Psoas muscle (tissue), 8 donors: ENCODE data around the gene RAB11FIP3. TPM values are rescaled to one million over a fixed set of nuclear protein-coding genes. Genes with fewer than 3 reads are reported as not detected.
"Not testable (repeated sequence)": the region's sequence is repeated elsewhere in the genome, so short reads cannot be mapped to it uniquely, and the experiment has no call there.

Source experiments
- ATAC-seq, 4 donors: fragments of 200-7000 bp; cut with Tn5 transposase; one replicate each; pipeline ENCODE4 v1.9.1; 2020; ENCODE audit warnings: moderate library complexity in 3 of 4, mild to moderate bottlenecking in 2 of 4
- DNase-seq, 2 donors: peaks; one replicate each; pipeline ENCODE4 v3.0.0-alpha.2; 2020
- H3K27ac ChIP-seq: fragments of 200-600 bp; one replicate; pipeline ENCODE4 v1.8.0; 2022
- H3K27me3 ChIP-seq, 3 donors: fragments of 200-600 bp in 1 of 3; one replicate each; pipeline versions ENCODE4 v1.6.1 to v1.8.0; 2013 to 2022; ENCODE audit warnings: low read length in 2 of 3, mild to moderate bottlenecking in 2 of 3, moderate library complexity in 1 of 3; ENCODE audit not compliant: insufficient read depth in 3 of 3
- H3K36me3 ChIP-seq, 2 donors: fragments of 200-600 bp in 1 of 2; one replicate each; pipeline versions ENCODE4 v1.6.1 to v1.8.0; 2013 to 2022; ENCODE audit warnings: low read depth in 1 of 2, mild to moderate bottlenecking in 1 of 2, moderate library complexity in 1 of 2; ENCODE audit not compliant: insufficient read depth in 1 of 2
- H3K4me1 ChIP-seq: fragments of 200-600 bp; one replicate; pipeline ENCODE4 v1.8.0; 2022
- H3K4me3 ChIP-seq: fragments of 200-600 bp; one replicate; pipeline ENCODE4 v1.8.0; 2022; ENCODE audit warnings: mild to moderate bottlenecking
- H3K9me3 ChIP-seq: fragments of 200-600 bp; one replicate; pipeline ENCODE4 v1.8.0; 2022
- CTCF ChIP-seq: fragments of 200-600 bp; IDR thresholded peaks from one replicate; pipeline ENCODE4 v1.8.0; 2022; ENCODE audit warnings: antibody characterized with exemption
- WGBS, 3 donors: extraction: QIAGEN DNeasy Blood & Tissue Kit; methylation state at CpG; one replicate each; pipeline versions ENCODE4 v1.1.6 to v1.1.7; 2013; 5-methylcytosine and 5-hydroxymethylcytosine counted together
- intact Hi-C, 2 donors: fragments of 100-400 bp; cut with DNase I; formaldehyde crosslinking; loops; one replicate each; pipeline versions ENCODE4 v1.11.0 to v1.14.2; 2022
- polyA plus RNA-seq, 3 donors: library from polyadenylated mRNA; stranded (reverse); fragments of 200-250 nt; gene quantifications; one replicate each; pipeline ENCODE4 v1.2.3, GENCODE V29; 2013
- total RNA-seq, 4 donors: library from RNA; stranded (reverse); fragmentation: NEBNext Ultra II Directional in 2 of 4; extraction: Animal tissue kit (Norgen Biotek cat#: 25700) in 2 of 4; gene quantifications; one replicate each; pipeline versions ENCODE4 v1.2.1 to v1.2.4, GENCODE V29; 2021 to 2023
- donor health status: healthy with polysubstance abuse.
- donor health status: DM: no; HTN: no; CAD: no; lungs with moderate emphysema.
- donor health status: Bipolar disorder and iron deficiency.
- donor health status: healthy.
- donor health status: DM: yes; HTN: yes; CAD: no.
- donor health status: DM: no; HTN: no; CAD: no.
- donor health status: DM: no; HTN: no; CAD: no.
- donor health status: DM: yes; HTN: yes; CAD: no.

Gene RAB11FIP3
- total and polyA plus RNA-seq, 7 donors = 20.3 to 89.5 (median 44.7) TPM

DNA sequence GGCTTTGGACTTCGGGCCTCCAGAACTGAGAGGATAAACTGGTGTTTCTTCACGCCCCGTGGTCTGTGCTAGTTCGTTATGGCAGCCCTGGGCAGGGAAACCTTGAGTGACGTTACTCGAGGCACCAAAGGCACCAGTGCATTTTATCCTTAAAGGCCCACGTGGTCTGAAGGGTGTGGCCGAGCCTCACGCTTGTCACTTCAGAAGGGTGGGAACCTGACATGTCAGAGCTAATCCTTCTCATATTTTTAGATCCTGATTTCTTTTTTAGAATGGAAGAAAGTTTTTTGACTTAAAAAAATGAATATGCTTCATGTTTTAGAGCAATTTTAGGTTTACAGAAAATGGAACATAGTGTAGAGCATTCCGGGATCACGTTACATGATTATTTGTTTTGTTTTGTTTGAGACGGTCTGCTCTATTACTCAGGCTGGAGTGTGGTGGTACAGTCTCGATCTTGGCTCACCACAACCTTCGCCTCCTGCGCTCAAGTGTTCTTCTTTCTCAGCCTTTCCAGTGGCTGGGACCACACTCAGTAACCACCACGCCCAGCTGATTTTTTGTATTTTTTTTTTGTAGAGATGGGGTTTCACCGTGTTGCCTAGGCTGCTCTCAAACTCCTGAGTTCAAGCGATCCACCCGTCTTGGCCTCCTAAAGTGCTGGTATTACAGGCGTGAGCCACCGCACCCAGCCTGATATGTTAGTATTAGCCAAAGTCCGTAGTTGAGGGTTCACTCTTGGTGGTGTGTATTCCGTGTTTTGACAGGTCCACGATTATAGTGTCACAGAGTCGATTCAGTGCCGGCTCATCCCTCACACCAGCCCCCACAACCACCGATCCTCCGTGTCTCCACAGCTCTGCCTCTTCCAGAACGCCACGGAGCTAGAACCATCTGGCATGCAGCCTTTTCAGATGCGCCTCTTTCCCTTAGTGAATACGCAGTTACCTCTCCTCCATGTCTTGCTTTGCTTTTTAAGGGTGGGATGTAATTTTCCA, 47.9 kb downstream of the RAB11FIP3 start:
- no peak overlapping the region for H3K4me3 ChIP-seq
- H3K27me3 ChIP-seq = no peaks in the 10 kb centered on the region
- WGBS, 3 donors = 91 to 93% (median 91%) methylated on average over 32 of the region's 32 CpGs
- DNase-seq = no peak
- no peaks in the 10 kb centered on the region for H3K9me3 ChIP-seq
- H3K36me3 ChIP-seq = peaks cover 4 to 30% of the 10 kb centered on the region in 2 donors
- H3K4me1 ChIP-seq = peaks cover 24% of the 10 kb centered on the region
- no peak for ATAC-seq
- TF ChIP-seq CTCF = no peak
- H3K27ac ChIP-seq = no peak overlapping the region
- intact Hi-C loops = loop anchor here in 1 of 2 donors (5.0 kb wide), 1 partner anchor 46 kb away; the partner anchor contains the start of gene RAB11FIP3

GRCh38 chr16:474420-475122, 49.1 kb downstream of the RAB11FIP3 start:
- Histone ChIP-seq H3K4me1 (peaks cover 24% of the 10 kb centered on the region), H3K27me3 (no peaks in the 10 kb centered on the region), H3K27ac (no peak overlapping the region), H3K9me3 (no peaks in the 10 kb centered on the region), H3K4me3 (no peak overlapping the region), H3K36me3 (peaks cover 4 to 30% of the 10 kb centered on the region in 2 donors)
- 90 to 93% (median 90%) methylated on average over 19 of the region's 19 CpGs for WGBS, 3 donors
- ATAC-seq = no peak
- no peak for TF ChIP-seq CTCF
- intact Hi-C loops = loop anchor here in 1 of 2 donors (5.0 kb wide), 1 partner anchor 47 kb away; the partner anchor contains the start of gene RAB11FIP3
- DNase-seq = no peak

GRCh38 chr16:476039-476438, 50.6 kb downstream of the RAB11FIP3 start:
- WGBS, 3 donors = 66 to 81% (median 66%) methylated on average over 6 of the region's 6 CpGs
- ATAC-seq (no peak), DNase-seq (no peak)
- no peaks in the 10 kb centered on the region for H3K27me3 ChIP-seq
- H3K9me3 ChIP-seq = no peaks in the 10 kb centered on the region
- intact Hi-C loops = no loop called here
- no peak overlapping the region for H3K4me3 ChIP-seq
- H3K27ac ChIP-seq = no peak overlapping the region
- TF ChIP-seq CTCF = no peak
- peaks cover 15% of the 10 kb centered on the region for H3K4me1 ChIP-seq
- peaks cover 4 to 30% of the 10 kb centered on the region in 2 donors for H3K36me3 ChIP-seq

- Histone ChIP-seq H3K4me1 (peaks cover 8% of the 10 kb centered on the region), H3K9me3 (no peaks in the 10 kb centered on the region), H3K4me3 (no peak overlapping the region), H3K27ac (peak overlapping the region; percentile 75), H3K36me3 (peaks cover 0 to 22% of the 10 kb centered on the region in 2 donors), H3K27me3 (no peaks in the 10 kb centered on the region)
- ATAC-seq = peak; percentile 84 to 93 (median 90)
- peak; percentile 60 to 89 for DNase-seq
- WGBS, 3 donors = 58 to 70% (median 62%) methylated on average over 23 of the region's 23 CpGs
- intact Hi-C loops = no loop called here
- TF ChIP-seq CTCF = no peak
Measured at GRCh38 chr16:477301-478157, 52.1 kb downstream of the RAB11FIP3 start.

DNA sequence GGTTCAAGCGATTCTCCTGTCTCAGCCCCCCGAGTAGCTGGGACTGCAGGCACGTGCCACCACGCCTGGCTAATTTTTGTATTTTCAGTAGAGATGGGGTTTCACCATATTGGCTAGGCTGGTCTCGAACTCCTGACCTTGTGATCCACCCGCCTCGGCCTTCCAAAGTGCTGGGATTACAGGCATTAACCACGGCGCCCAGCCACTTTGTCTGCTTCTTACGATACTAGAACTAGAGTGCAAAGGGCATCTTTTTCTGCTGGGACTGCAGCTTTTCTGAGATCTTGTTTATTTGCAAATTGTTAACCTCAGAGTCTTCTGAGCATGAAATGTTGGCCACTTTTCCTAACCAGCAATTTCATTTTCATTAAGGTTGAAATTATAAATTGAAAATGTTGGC, 52.8 kb downstream of the RAB11FIP3 start:
- DNase-seq, H3K4me1 ChIP-seq, intact Hi-C loops, H3K4me3 ChIP-seq, H3K27me3 ChIP-seq, ATAC-seq, H3K9me3 ChIP-seq: not testable (repeated sequence)
- WGBS, 3 donors = 78 to 89% (median 80%) methylated on average over 9 to 10 of the region's 10 CpGs
- Histone ChIP-seq H3K36me3 (peaks cover 0 to 25% of the 10 kb centered on the region in 2 donors), H3K27ac (peak overlapping the region; percentile 75)
